GM18508 (cell line): ENCODE measurements around the gene CHDH.

ENCODE experiments used
- ATAC-seq: cut with Tn5 transposase; IDR thresholded peaks from one replicate; pipeline ENCODE4 v1.9.1; 2021; ENCODE audit warnings: moderate number of reproducible peaks; ENCODE audit not compliant: insufficient read depth, unreplicated experiment

The CHDH gene

DNA sequence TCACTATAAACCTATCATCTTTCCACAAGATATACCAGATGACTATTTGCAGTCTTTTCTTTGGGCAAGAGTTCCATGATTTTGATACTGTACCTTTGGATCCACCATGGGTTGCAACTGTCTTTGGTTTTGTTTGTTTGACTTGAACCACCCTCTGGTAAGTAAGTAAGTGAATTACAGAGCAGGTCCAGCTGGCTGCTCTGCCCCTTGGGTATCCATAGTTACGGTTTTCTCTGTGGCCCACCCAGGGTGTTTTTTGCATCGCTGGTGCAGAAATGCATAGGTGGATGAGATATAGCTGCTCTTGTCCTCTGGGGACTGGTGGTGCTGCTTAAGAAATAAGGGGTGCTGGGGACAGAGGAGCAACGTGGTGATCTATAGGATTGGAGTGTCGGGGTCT lies 33.8 kb downstream of the CHDH start:
- ATAC-seq, result no peak

DNA sequence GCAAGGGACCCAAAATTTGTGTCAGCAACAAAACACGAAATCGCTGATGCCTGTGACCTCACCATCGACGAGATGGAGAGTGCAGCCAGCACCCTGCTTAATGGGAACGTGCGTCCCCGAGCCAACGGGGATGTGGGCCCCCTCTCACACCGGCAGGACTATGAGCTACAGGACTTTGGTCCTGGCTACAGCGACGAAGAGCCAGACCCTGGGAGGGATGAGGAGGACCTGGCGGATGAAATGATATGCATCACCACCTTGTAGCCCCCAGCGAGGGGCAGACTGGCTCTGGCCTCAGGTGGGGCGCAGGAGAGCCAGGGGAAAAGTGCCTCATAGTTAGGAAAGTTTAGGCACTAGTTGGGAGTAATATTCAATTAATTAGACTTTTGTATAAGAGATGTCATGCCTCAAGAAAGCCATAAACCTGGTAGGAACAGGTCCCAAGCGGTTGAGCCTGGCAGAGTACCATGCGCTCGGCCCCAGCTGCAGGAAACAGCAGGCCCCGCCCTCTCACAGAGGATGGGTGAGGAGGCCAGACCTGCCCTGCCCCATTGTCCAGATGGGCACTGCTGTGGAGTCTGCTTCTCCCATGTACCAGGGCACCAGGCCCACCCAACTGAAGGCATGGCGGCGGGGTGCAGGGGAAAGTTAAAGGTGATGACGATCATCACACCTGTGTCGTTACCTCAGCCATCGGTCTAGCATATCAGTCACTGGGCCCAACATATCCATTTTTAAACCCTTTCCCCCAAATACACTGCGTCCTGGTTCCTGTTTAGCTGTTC lies 34.9 kb downstream of the CHDH start:
- no peak for ATAC-seq

DNA sequence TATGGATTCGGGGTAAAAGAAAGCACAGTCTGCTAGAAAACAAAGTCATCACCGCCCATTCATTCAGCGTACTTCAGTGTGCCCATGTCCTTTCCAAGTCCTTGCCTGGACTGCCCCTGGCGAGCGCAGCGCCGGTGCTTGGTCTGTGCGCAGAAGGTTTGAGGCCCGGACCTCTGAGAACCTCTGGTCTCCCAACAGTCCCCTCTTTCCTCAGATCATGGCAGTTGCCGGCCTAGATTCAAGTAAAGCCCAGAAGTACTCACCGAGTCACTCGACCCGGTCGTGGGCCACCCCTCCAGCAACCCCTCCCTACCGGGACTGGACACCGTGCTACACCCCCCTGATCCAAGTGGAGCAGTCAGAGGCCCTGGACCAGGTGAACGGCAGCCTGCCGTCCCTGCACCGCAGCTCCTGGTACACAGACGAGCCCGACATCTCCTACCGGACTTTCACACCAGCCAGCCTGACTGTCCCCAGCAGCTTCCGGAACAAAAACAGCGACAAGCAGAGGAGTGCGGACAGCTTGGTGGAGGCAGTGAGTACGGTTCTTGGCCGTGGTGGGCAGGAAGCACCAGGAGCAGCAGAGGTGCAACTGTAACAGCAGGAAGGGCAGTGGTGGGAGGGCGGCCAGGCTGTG lies 36.3 kb downstream of the CHDH start:
- no peak for ATAC-seq

DNA sequence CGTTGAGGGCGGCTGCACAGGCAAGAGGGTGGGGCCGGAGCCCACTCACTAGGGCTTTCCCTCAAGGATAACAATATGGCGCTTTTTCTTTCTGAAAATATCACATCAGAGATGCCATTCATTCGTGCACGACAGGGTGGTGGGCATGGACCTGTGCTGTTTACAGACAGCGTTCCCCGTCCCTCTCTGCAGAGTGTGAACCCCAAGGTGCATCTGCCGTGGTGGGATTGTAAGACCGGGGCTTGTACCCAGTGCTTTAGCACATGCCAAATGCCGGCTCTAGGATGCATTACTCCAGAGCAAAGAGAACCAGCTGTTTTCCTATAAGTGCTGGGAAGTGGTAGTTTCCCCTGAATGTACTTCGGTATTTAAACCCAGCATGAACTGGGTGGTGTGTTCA lies 37.0 kb downstream of the CHDH start:
- ATAC-seq, result no peak

DNA sequence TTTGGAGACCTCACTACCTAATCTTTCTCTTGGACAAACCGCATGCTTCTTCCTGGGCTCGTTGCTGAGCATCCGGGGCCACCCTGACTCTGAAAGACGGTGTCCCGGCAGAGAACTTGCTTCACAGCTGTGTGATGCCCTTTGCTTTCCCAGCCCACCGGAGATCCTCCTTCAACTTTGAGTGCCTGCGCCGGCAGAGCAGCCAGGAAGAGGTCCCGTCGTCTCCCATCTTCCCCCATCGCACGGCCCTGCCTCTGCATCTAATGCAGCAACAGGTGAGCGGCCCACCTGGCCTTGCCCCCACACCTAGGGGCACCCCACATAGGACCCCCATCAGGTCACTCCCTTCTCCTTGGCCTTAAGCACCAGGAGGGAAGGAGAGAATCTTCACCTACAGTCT lies 37.7 kb downstream of the CHDH start:
- ATAC-seq, result no peak

DNA sequence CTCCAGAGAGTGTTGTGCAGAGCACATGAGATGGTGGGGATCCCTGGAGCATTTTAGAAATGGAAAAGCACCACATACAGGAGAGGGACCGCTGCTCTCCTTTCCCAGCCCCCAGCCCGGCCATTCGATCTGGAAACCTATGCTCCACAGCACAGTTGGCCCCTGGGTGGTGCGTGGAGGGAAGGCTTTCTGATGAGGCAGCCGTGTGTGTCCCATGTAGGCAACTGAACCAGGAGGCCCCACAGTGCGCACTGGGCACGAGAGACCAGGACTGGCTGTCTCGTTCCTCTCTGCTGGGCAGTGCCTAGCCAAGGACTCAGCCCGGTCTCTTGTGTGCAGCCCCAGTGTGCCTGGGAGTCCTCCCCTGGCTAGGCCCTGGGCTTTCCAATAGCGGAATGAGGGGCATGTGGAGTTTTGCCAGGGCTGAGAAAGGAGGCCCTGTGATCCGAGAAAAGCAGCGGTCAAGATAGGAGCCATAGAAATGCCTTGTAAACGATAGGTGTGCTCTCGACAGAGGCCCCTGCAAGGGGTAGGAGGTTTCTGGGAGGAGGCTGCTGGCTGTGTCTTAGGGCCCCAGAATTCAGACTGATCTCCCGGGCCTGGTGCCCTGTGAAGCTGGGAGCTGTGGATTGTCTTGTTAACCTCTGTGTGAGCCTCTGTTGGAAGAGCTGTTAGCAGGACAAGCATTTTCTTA lies 39.0 kb downstream of the CHDH start:
- no peak for ATAC-seq

DNA sequence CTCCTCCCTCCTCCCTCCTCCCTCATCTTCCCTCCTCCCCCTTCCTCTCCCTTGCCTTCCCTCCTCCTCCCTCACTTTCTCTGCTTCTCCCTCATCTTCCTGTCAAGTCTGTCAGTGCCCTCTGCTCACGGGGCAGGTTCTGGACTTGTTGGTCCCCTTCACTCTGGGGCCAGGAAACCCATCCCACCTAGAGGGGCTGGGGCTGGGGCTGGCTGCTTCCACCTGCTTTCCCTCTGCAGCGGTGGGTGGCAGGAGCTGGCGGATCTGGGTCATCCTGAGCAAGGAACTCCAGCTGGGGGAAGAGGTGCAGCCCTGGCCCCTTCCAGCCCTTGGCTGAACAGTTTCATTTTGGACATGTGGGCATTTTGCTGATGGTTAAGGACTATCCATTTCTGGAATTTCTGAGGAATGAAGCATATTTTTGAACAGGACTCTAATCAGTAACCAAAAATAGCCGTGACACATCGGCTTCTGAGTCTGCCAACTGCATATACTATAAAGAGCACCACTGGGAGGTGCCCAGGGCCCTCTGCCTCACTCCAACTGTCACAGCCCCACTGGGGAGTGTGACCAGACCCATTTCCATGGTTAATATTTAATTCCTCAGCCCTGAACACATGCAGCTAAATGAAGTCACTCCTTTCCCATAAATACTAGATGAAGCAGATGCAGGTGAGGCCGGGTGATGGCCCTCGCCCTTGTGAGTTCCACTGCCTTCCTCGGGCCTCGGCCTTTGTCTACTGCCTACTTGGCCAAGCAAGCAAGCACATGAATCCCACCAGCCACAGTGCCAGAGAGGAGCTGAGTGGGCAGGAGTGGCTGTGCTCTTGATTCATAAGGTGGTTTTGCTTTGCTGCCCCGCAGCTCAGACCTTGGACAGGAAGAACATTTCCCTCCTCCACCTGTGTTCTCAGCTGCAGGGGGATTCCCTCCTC lies 39.8 kb downstream of the CHDH start:
- ATAC-seq, result peak; percentile 53

DNA sequence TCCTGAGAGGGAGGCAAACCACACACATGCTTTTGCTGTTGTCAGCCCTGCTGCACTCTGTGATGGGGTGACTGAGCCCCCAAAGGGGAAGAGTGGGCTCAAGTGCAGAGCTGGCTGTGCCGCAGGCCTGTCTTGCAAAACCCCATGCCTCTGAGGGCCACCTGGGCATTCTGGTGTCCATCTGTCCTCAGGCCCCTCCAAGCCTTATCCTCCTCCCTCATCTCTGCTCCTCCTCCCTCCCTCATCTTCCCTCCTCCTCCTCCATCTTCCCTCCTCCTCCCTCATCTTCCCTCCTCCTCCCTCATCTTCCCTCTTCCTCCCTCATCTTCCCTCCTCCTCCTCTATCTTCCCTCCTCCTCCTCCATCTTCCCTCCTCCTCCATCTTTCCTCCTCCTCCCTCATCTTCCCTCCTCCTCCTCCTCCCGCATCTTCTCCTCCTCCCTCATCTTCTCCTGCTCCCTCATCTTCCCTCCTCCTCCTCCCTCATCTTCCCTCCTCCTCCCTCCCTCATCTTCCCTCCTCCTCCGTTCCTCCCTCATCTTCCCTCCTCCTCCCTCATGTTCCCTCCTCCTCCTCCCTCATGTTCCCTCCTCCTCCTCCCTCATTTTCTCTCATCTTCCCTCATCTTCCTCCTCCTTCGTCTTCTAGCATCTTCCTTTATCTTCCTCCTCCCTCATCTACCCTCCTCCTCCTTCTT lies 40.6 kb downstream of the CHDH start:
- ATAC-seq, result no peak

DNA sequence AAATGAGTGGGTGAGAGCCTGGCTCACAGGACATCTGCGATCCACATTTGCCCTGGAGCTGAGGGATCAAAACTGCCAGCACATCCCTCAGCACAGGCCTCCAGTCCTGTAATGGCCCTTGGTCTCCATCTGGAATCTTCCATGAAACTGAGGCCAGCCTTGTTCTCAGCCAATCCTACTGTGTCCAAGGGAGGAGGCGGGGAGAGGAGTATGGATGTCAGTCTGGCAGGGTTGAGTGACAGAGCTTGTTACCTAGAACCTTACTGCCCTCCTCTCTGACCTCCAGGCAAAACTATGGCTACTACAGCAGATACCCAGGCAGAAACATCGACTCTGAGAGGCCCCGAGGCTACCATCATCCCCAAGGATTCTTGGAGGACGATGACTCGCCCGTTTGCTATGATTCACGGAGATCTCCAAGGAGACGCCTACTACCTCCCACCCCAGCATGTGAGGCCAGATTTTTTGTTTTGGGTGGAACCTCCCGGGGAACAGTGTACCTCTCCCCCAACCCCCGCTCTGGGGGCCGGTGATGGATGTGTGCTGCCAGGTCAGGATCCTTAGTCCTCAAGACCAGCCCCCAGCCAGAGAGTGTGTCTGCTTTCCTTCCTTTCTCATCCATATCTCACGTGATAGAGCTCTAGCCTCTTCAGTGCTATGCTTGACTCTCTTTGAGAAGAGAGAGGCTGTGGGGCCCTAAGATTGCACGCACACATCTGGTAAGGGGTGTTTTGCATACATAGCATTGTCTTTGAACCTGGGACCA lies 41.3 kb downstream of the CHDH start:
- ATAC-seq, result no peak

DNA sequence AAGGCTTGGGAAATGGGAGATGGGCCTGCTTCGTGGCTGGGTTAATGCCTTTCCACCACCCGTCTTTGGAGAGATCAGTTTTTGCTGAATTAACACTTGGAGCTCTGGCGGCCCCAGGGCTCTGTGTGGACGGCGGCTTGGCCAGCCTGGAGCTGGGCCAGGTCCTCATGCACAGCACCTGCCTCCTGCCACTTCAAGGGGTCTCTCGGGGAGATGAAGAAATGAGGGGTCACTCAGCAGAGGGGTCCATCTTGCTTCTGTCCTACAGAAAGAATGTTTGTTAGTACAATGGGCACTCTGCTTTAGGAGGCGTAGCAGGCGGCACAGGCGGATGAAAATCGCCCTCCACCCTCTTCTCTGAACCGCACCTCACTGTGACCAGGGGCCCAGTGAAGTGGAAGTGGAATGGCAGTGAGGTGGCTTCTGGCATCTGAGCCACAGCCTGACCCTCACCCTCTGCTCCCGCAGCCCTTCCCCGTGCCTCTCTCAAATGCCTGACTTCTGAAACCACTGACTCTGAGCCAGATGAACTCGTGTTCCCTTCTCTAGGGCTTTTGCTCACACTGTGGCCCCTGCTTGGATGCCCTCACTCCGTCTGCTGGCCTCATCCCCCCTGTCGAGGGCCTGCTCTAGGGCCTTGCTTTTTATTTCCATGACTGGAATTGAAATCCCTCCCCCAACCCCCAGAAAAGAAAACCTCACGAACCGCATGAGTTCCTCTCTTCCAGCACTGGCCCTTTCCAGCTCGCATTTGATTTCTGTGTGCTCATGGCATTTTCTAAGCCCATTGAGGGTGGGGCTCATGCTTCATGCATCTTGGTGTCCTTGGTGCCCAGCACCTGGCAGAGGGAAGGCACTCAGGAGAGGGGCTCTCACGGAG lies 42.2 kb downstream of the CHDH start:
- ATAC-seq, result no peak

DNA sequence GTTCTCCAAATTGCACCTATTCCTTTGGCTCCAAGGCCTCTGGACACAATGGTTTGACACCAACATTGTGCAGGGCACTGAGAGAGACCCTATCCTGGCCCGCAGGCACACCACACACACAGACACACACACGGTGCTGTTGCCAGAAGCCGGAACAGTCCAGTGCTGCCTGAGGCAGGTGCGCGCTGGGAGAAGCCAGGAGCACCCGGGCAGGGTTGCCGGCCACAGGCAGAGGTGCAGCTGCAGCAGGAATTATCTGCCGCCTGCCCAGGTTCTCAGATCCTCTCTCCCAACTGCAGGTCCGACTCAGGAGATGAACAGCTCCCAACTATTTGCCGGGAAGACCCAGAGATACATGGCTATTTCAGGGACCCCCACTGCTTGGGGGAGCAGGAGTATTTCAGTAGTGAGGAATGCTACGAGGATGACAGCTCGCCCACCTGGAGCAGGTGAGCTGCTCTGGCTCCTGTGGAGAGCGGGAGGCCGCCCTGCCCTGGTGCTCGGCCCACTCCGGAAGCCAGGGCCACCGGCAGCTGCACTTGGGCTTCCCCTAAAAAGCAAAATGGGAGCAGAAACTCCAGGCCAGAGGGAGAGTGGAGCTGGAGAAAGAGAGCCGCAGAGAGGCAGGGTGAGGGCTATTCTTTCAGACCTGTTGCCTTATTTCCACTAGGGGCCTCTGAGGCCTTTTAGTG lies 42.9 kb downstream of the CHDH start:
- ATAC-seq, result no peak

DNA sequence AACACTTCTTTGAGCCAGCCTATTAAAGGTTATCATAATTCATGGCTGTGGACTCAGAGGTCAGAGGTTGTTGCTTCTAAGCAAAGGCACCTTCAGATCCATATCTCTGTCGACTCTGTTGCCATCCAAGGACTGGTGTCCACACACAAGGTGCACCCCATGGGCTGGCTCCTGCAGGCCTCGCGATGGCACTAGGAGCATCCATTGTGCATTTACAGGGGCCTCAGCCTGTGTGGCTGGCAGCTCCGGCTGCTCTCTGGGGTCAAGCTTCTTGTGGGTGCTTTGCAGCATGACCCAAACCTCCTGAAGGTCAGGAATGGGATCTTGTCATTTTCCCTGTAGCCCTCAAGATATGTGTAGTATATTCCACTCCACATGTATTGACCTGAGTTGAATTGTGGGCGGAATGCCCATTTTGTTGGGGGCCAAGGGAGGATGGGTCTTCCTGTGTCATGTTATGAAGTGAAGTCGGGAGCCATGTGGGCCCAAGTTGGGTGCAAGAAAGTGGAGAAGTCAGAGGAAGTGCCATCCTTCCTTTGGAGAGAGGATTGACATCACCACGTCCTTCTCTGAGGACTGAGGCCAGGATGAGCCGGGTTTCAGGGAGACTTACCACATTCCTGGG lies 43.9 kb downstream of the CHDH start:
- no peak for ATAC-seq

DNA sequence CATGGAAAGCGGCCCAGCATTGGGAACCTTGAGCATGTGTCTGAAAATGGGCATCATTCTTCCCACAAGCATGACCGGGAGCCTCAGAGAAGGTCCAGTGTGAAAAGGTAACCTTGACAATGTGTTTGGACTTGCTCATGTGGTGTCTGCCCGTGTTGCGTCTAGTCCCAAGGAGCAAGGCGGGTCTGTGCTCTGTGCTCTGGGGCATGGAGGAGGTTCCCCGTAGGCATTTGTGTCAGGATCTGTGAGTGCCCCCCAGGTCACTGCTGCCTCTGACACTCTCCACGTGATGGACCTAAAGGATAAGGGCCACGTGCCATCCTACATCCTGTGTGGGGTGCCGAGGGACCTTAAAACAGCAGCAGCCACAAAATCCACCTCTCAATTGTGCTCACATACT lies 44.9 kb downstream of the CHDH start:
- ATAC-seq, result no peak

DNA sequence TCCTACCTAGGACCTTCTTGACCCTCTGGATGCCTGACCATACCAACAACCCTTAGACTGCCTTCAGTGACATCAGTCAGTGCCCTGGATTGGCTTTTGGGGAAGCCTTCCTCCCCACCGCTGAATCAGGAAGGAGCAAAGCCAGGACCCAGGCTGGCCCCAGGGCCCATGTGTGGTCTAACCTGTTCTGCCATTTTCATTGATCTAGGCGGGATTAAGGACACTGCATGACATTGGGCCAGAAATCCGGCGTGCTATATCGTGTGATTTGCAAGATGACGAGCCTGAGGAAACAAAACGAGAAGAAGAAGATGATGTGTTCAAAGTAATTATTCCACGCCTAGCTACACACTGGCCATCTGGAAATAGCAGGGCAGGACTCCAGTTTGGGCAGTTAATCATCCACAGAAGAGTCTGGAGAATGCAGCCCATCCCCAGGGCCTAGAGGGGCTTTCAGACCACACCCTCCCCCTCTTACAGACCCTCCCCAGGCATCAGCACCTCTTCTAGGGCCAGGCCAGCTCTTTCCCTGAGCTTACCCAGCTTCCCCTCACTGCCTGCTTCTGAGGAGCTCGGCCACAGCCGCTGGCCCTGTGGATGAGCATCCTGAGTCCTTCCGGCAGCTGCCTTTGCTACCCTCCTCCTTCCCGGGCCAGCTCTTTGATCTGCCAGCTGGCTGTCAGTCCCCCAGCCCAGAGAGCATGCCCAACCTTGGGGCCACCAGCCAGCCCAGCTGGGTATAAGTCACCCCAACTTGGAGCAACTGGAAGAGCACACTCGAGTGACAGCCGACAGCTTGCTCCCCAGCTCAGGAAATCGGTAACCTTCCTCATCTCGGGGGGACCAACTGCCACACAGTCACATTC lies 45.9 kb downstream of the CHDH start:
- no peak for ATAC-seq

DNA sequence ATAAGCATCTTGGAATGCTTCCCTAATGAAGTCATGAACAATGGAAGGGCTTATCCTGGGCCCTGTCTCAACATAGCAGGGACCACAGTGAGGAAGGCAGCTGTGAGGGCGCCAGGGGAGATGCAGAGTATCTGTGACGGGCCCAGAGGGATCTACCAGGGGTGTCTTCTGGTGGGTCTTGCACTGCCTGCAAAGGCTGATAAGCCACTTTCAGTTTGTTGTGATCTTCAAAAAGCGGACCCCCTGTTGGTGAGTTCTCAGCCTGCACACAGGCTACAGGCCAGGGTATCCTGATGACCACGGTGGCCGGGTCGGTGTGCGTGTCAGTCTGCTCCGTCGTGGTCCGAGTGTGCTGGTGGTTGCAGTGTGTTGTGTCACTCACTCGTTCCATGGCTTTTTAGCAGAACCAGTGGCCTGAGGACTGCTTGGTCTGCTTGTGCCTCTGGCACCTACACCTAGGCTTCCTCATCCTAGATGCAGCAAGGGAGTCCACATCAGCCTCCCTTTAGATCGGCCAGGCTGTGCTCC lies 46.8 kb downstream of the CHDH start:
- no peak for ATAC-seq

DNA sequence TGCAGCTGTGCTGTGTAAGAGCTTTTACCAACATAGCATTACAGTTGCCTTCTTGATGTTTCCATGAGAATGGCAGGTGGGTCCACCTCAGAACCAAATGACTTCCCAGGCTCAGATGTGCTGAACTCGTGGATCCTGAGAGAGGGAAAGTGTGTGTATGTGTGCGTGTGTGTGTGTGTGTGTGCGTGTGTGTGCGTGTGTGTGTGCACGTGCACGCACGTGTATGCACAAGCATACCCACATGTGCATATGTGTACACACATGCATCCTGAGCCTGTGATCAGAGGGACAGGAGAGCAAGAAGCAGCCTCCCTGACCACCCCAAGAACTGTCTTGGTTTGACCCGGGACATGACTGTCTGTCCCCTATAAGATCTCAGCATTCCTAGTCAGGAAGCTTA lies 48.1 kb downstream of the CHDH start:
- ATAC-seq, result no peak
